SU-DHL-6 (cell line): ENCODE results near the gene PECR.

ENCODE experiments used
- H2AFZ ChIP-seq: fragments of 200-600 bp; sonication (generic); 2 replicates; pipeline ENCODE4 v1.6.1; 2014; ENCODE audit warnings: low read depth, mild to moderate bottlenecking, moderate library complexity, mixed read lengths, antibody characterized with exemption, low read length; ENCODE audit not compliant: severe bottlenecking
- H3F3A ChIP-seq: fragments of 200-600 bp; shearing (Covaris generic); 2 replicates; pipeline ENCODE4 v1.6.0; 2016; ENCODE audit warnings: antibody characterized with exemption, mild to moderate bottlenecking; ENCODE audit not compliant: insufficient read depth
- H3K27ac ChIP-seq: fragments of 200-600 bp; sonication (generic); 2 replicates; pipeline ENCODE4 v1.5.1; 2016; ENCODE audit warnings: low read depth, mild to moderate bottlenecking, low read length, moderate library complexity, mixed read lengths
- H3K27me3 ChIP-seq: fragments of 200-600 bp; sonication (generic), shearing (Covaris generic); 2 replicates; pipeline ENCODE4 v1.6.0; 2014; ENCODE audit warnings: mild to moderate bottlenecking, low read length
- H3K36me3 ChIP-seq: fragments of 200-600 bp; sonication (generic); 2 replicates; pipeline ENCODE4 v1.6.1; 2014; ENCODE audit warnings: mild to moderate bottlenecking, low read length, mixed read lengths
- H3K4me2 ChIP-seq: fragments of 300-600, 200-600 bp; shearing (Covaris generic), sonication (generic); 2 replicates; pipeline ENCODE4 v1.6.0; 2014; ENCODE audit warnings: low read length, low read depth, mild to moderate bottlenecking; ENCODE audit not compliant: poor library complexity, severe bottlenecking
- H3K4me3 ChIP-seq: fragments of 200-600 bp; sonication (generic); 2 replicates; pipeline ENCODE4 v1.5.1; 2014; ENCODE audit warnings: antibody characterized with exemption, low read length, mild to moderate bottlenecking, mixed read lengths; ENCODE audit not compliant: insufficient read depth, poor library complexity, severe bottlenecking
- H3K79me2 ChIP-seq: fragments of 200-600 bp; sonication (generic); 2 replicates; pipeline ENCODE4 v1.6.1; 2014; ENCODE audit warnings: mild to moderate bottlenecking, low read length, moderate library complexity; ENCODE audit not compliant: insufficient read depth
- H3K9ac ChIP-seq: fragments of 200-600 bp; sonication (generic); 2 replicates; pipeline ENCODE4 v1.7.0; 2014; ENCODE audit warnings: mild to moderate bottlenecking, low read length
- H3K9me2 ChIP-seq: fragments of 200-600 bp; sonication (generic); replicated peaks from 2 replicates; pipeline ENCODE4 v1.6.1; 2014; ENCODE audit warnings: low read length; ENCODE audit not compliant: insufficient read depth
- H3K9me3 ChIP-seq: fragments of 200-600 bp; sonication (generic); 2 replicates; pipeline ENCODE4 v1.6.1; 2014; ENCODE audit warnings: low read length, mixed read lengths; ENCODE audit not compliant: insufficient read depth
- H4K20me1 ChIP-seq: fragments of 200-600 bp; sonication (generic); 2 replicates; pipeline ENCODE4 v1.6.1; 2014; ENCODE audit warnings: low read depth, mild to moderate bottlenecking, antibody characterized with exemption, low read length, moderate library complexity, mixed read lengths
- CTCF ChIP-seq: fragments of 200-600 bp; sonication (generic); IDR thresholded peaks from one replicate; pipeline ENCODE4 v1.5.1; 2017; ENCODE audit warnings: antibody characterized with exemption, mild to moderate bottlenecking, low read length, moderate library complexity; ENCODE audit not compliant: insufficient read depth, poor library complexity, severe bottlenecking
- EZH2phosphoT487 ChIP-seq: fragments of 200-600 bp; sonication (generic), shearing (Covaris generic); conservative IDR thresholded peaks from 2 replicates; pipeline ENCODE4 v1.6.1; 2018; ENCODE audit warnings: mild to moderate bottlenecking, antibody characterized with exemption, low read length, moderate library complexity, mixed read lengths

Gene PECR

GRCh38 chr2:216104691-216105090, 23.1 kb upstream of the PECR start:
- Histone ChIP-seq H3K9ac (no peak overlapping the region), H3F3A (peaks cover 9% of the 10 kb centered on the region), H3K79me2 (peaks cover 5% of the 10 kb centered on the region), H3K9me2 (no peaks in the 10 kb centered on the region), H3K9me3 (no peaks in the 10 kb centered on the region), H3K27ac (no peak overlapping the region), H3K36me3 (no peaks in the 10 kb centered on the region), H4K20me1 (no peaks in the 10 kb centered on the region), H3K4me2 (no peak overlapping the region), H3K4me3 (no peak overlapping the region), H2AFZ (no peak overlapping the region), H3K27me3 (no peaks in the 10 kb centered on the region)
- TF ChIP-seq EZH2phosphoT487, result no peak
- TF ChIP-seq CTCF, result no peak

GRCh38 chr2:216103213-216103612, 21.6 kb upstream of the PECR start:
- Histone ChIP-seq H3K4me3 (no peak overlapping the region), H3K4me2 (no peak overlapping the region), H3K36me3 (no peaks in the 10 kb centered on the region), H3K79me2 (no peaks in the 10 kb centered on the region), H4K20me1 (no peaks in the 10 kb centered on the region), H3K27me3 (no peaks in the 10 kb centered on the region), H3K9me3 (no peaks in the 10 kb centered on the region), H3K9me2 (no peaks in the 10 kb centered on the region), H3K9ac (no peak overlapping the region), H3K27ac (no peak overlapping the region), H2AFZ (no peak overlapping the region), H3F3A (peaks cover 4% of the 10 kb centered on the region; the same call in 1 of the 2 replicates)
- no peak for TF ChIP-seq EZH2phosphoT487
- TF ChIP-seq CTCF, result no peak

GRCh38 chr2:216101109-216101508, 19.5 kb upstream of the PECR start:
- H3K9me2 ChIP-seq, result no peaks in the 10 kb centered on the region
- H3K4me2 ChIP-seq, result no peak overlapping the region
- TF ChIP-seq EZH2phosphoT487, result no peak
- no peak for TF ChIP-seq CTCF

More at GRCh38 chr2:216101109-216101508, 19.5 kb upstream of the PECR start:
- H3F3A ChIP-seq, result no peaks in the 10 kb centered on the region
- H3K27me3 ChIP-seq, result no peaks in the 10 kb centered on the region
- no peak overlapping the region for H3K9ac ChIP-seq
- H3K4me3 ChIP-seq, result no peak overlapping the region
- no peaks in the 10 kb centered on the region for H3K79me2 ChIP-seq
- H3K36me3 ChIP-seq, result no peaks in the 10 kb centered on the region
- no peaks in the 10 kb centered on the region for H3K9me3 ChIP-seq
- no peaks in the 10 kb centered on the region for H4K20me1 ChIP-seq
- H3K27ac ChIP-seq, result no peak overlapping the region
- no peak overlapping the region for H2AFZ ChIP-seq
